Gastrocnemius medialis (tissue), 4 donors: ENCODE measurements around the gene SERINC5. TPM values are rescaled to one million over a fixed set of nuclear protein-coding genes. Genes with fewer than 3 reads are reported as not detected.

ENCODE experiments used
- ATAC-seq, 2 donors: fragments of 150-250 bp; one replicate each; pipeline ENCODE4 v1.9.1; 2016
- DNase-seq, 2 donors: peaks; one replicate each; pipeline ENCODE4 v3.0.0-alpha.2; 2019
- H3K27ac ChIP-seq, 4 donors: fragments of 200-600 bp; sonication (generic); 1 replicate in 1 of 4; 2 replicates in 3 of 4; pipeline ENCODE4 v1.5.1; 2016 to 2018; ENCODE audit warnings: mild to moderate bottlenecking in 2 of 4, moderate library complexity in 1 of 4
- H3K27me3 ChIP-seq, 3 donors: fragments of 200-600 bp; sonication (generic) in 2 of 3; 1 replicate in 1 of 3; 2 replicates in 2 of 3; pipeline versions ENCODE4 v1.5.1 to v1.6.0; 2016 to 2019; ENCODE audit warnings: mild to moderate bottlenecking in 1 of 3, moderate library complexity in 1 of 3
- H3K36me3 ChIP-seq, 2 donors: fragments of 200-600 bp; sonication (generic) in 1 of 2; one replicate each; pipeline ENCODE4 v1.5.1; 2017 to 2018
- H3K4me1 ChIP-seq, 2 donors: fragments of 200-600 bp; sonication (generic) in 1 of 2; one replicate each; pipeline ENCODE4 v1.5.1; 2016 to 2017; ENCODE audit warnings: mild to moderate bottlenecking in 2 of 2
- H3K4me3 ChIP-seq, 4 donors: fragments of 200-600 bp; sonication (generic) in 3 of 4; 1 replicate in 1 of 4; 2 replicates in 3 of 4; pipeline ENCODE4 v1.5.1; 2016 to 2019; ENCODE audit warnings: mild to moderate bottlenecking in 2 of 4
- H3K9me3 ChIP-seq, 3 donors: fragments of 200-600 bp; sonication (generic) in 2 of 3; 1 replicate in 1 of 3; 2 replicates in 2 of 3; pipeline ENCODE4 v1.5.1; 2016 to 2019
- CTCF ChIP-seq, 5 experiments: fragments of 450-650 bp in 3 of 5; fragments of 200-600 bp in 2 of 5; sonication (generic) in 2 of 5; IDR thresholded peaks in 4 of 5; conservative IDR thresholded peaks in 1 of 5; 1 replicate in 4 of 5; 2 replicates in 1 of 5; pipeline ENCODE4 v1.5.1; 2016 to 2019; ENCODE audit warnings: antibody characterized with exemption in 5 of 5, mild to moderate bottlenecking in 3 of 5, moderate library complexity in 3 of 5
- POLR2A ChIP-seq, 2 donors: fragments of 450-650 bp; IDR thresholded peaks; one replicate each; pipeline ENCODE4 v1.6.1; 2017; ENCODE audit warnings: antibody characterized with exemption in 2 of 2, mild to moderate bottlenecking in 2 of 2, moderate library complexity in 2 of 2
- in situ Hi-C, 4 donors: fragments of 200-750 bp; cut with MboI; loops; one replicate each; pipeline versions ENCODE4 v1.15.0 to v1.8.0; 2017; ENCODE audit warnings: low sequenced_read_pairs in 4 of 4
- intact Hi-C: fragments of 100-400 bp; cut with DNase I; formaldehyde crosslinking; loops from one replicate; pipeline ENCODE4 v1.15.1; 2023; ENCODE audit warnings: low total_unique reads
- total RNA-seq, 4 donors: library from RNA; depleted of rRNA; stranded (reverse); fragments of >200 nt; gene quantifications; one replicate each; pipeline versions ENCODE4 v1.1.0 to v1.2.3, GENCODE V29; 2016

The SERINC5 gene
- total RNA-seq, 4 donors from 2014 or later: 1.4 to 5.3 (median 3.0) TPM

GRCh38 chr5:80299601-80300000, 43.8 kb upstream of the SERINC5 start:
- intact Hi-C loops (no loop called here), in situ Hi-C loops (no loop called here)
- H3K4me1 ChIP-seq: no peaks in the 10 kb centered on the region
- H3K36me3 ChIP-seq: no peaks in the 10 kb centered on the region
- TF ChIP-seq CTCF (IDR thresholded peaks at IDR 0.05 in 4 of 5, conservative IDR thresholded peaks at IDR 0.05 in 1 of 5) (no peak), POLR2A (IDR thresholded peaks at IDR 0.05) (no peak)
- H3K4me3 ChIP-seq: no peak overlapping the region
- no peaks in the 10 kb centered on the region for H3K27me3 ChIP-seq
- no peak for ATAC-seq
- DNase-seq: no peak
- H3K27ac ChIP-seq: no peak overlapping the region
- H3K9me3 ChIP-seq: no peaks in the 10 kb centered on the region

DNA sequence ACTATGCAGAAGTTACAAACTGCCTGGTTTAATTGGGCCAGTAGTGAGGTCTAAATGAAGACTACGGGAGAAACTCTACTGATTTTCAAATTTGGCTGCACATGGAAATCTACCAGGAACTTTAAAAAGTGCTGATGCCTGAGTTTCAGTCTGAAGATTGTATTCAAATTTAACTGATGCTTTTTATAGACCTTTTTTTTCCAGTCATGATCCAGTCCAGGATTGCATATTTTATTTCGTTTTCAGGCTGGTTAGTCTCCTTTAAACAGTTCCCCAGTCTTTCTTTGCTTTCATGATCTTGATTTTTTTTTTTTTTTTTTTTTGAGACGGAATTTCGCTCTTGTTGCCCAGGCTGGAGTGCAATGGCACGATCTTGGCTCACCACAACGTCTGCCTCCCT, 40.3 kb upstream of the SERINC5 start:
- H3K4me1 ChIP-seq: no peaks in the 10 kb centered on the region
- no peak for ATAC-seq
- in situ Hi-C loops: no loop called here

GRCh38 chr5:80291761-80292160, 35.9 kb upstream of the SERINC5 start:
- Histone ChIP-seq H3K27ac (no peak overlapping the region), H3K36me3 (no peaks in the 10 kb centered on the region), H3K27me3 (no peaks in the 10 kb centered on the region), H3K4me3 (no peak overlapping the region), H3K4me1 (no peaks in the 10 kb centered on the region), H3K9me3 (no peaks in the 10 kb centered on the region)
- DNase-seq (no peak), ATAC-seq (no peak)
- in situ Hi-C loops: no loop called here
- intact Hi-C loops: no loop called here
- no peak for TF ChIP-seq CTCF (IDR thresholded peaks at IDR 0.05 in 4 of 5, conservative IDR thresholded peaks at IDR 0.05 in 1 of 5)
- no peak for TF ChIP-seq POLR2A (IDR thresholded peaks at IDR 0.05)

More for the DNA sequence above, 40.3 kb upstream of the SERINC5 start:
- DNase-seq: no peak
- TF ChIP-seq CTCF (IDR thresholded peaks at IDR 0.05 in 4 of 5, conservative IDR thresholded peaks at IDR 0.05 in 1 of 5): no peak
- intact Hi-C loops: no loop called here
- no peak overlapping the region for H3K27ac ChIP-seq
- no peaks in the 10 kb centered on the region for H3K27me3 ChIP-seq
- no peak overlapping the region for H3K4me3 ChIP-seq
- no peaks in the 10 kb centered on the region for H3K36me3 ChIP-seq
- H3K9me3 ChIP-seq: no peaks in the 10 kb centered on the region

- TF ChIP-seq CTCF (IDR thresholded peaks at IDR 0.05 in 4 of 5, conservative IDR thresholded peaks at IDR 0.05 in 1 of 5) (no peak), POLR2A (IDR thresholded peaks at IDR 0.05) (no peak)
- Histone ChIP-seq H3K36me3 (no peaks in the 10 kb centered on the region), H3K9me3 (no peaks in the 10 kb centered on the region), H3K4me3 (no peak overlapping the region), H3K4me1 (no peaks in the 10 kb centered on the region), H3K27ac (no peak overlapping the region), H3K27me3 (no peaks in the 10 kb centered on the region)
- in situ Hi-C loops (loop anchor here in 1 of 4 donors (10.0 kb wide), 1 partner anchor 185 kb away; no protein-coding TSS in a partner anchor), intact Hi-C loops (no loop called here)
- ATAC-seq: no peak
- no peak for DNase-seq
Observed at GRCh38 chr5:80289320-80289719, 33.5 kb upstream of the SERINC5 start.

DNA sequence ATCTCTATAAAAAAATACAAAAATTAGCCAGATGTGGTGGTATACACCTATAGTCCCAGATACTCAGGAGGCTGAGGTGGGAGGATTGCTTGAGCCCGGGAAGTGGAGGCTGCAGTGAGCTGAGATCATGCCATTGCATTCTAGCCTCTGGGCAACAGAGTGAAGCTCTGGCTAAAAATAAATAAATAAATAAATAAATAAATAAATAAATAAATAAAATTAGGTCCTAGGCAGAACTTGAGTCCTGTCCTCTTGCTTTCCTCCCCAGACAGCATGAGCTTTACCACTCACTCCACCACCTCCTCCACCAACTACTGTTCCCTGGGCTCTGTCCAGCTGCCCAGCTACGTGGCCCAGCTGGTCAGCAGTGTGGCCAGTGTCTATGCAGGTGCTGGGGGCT, 32.3 kb upstream of the SERINC5 start:
- in situ Hi-C loops: loop anchor here in 1 of 4 donors (10.0 kb wide), 1 partner anchor 183 kb away; no protein-coding TSS in a partner anchor
- no peak for ATAC-seq
- Histone ChIP-seq H3K27me3 (no peaks in the 10 kb centered on the region), H3K27ac (no peak overlapping the region), H3K9me3 (no peaks in the 10 kb centered on the region), H3K4me3 (no peak overlapping the region), H3K36me3 (no peaks in the 10 kb centered on the region), H3K4me1 (no peaks in the 10 kb centered on the region)
- DNase-seq: no peak
- intact Hi-C loops: no loop called here
- no peak for TF ChIP-seq CTCF (IDR thresholded peaks at IDR 0.05 in 4 of 5, conservative IDR thresholded peaks at IDR 0.05 in 1 of 5)
- no peak for TF ChIP-seq POLR2A (IDR thresholded peaks at IDR 0.05)
